HG03066 (cell line): ENCODE results near the gene NUFIP2.
A peak's percentile ranks its signal among the peaks of the same experiment; 100 is the strongest.
"Not testable (repeated sequence)": the region's sequence is repeated elsewhere in the genome, so short reads cannot be mapped to it uniquely, and the experiment has no call there.

ENCODE experiments used
- ATAC-seq: cut with Tn5 transposase; IDR thresholded peaks from one replicate; pipeline ENCODE4 v1.9.1; 2021; ENCODE audit warnings: low read depth; ENCODE audit not compliant: unreplicated experiment

The NUFIP2 gene

GRCh38 chr17:29293890-29294579 is at the start of gene NUFIP2:
Gene NUFIP2, minus strand, starts transcription at chr17:29294148. Its CDS starts 89 bp downstream, at chr17:29294059.
- peak; percentile 87 for ATAC-seq

- ATAC-seq = no peak
Measured at GRCh38 chr17:29342158-29342765, 48.3 kb upstream of the NUFIP2 start.

GRCh38 chr17:29341726-29342125 is 47.8 kb upstream of the NUFIP2 start:
- ATAC-seq = no peak

GRCh38 chr17:29339016-29339415 is 45.1 kb upstream of the NUFIP2 start:
- ATAC-seq = not testable (repeated sequence)

GRCh38 chr17:29331708-29332085 is 37.7 kb upstream of the NUFIP2 start:
- ATAC-seq = no peak

GRCh38 chr17:29331075-29331707 is 37.2 kb upstream of the NUFIP2 start:
- ATAC-seq = no peak

- no peak for ATAC-seq
Measured at GRCh38 chr17:29327412-29327811, 33.5 kb upstream of the NUFIP2 start.

- ATAC-seq = no peak
Measured at GRCh38 chr17:29326023-29326813, 32.3 kb upstream of the NUFIP2 start.

GRCh38 chr17:29322363-29322762 is 28.4 kb upstream of the NUFIP2 start:
- no peak for ATAC-seq

- ATAC-seq = no peak
Measured at GRCh38 chr17:29303386-29303785, 9.4 kb upstream of the NUFIP2 start.

- no peak for ATAC-seq
Measured at GRCh38 chr17:29299031-29299430, 5.1 kb upstream of the NUFIP2 start.

- no peak for ATAC-seq
Measured at GRCh38 chr17:29295420-29295819, 1.5 kb upstream of the NUFIP2 start.

- ATAC-seq = no peak
Measured at GRCh38 chr17:29294580-29294900, 592 bp upstream of the NUFIP2 start.

GRCh38 chr17:29292992-29293889 is 707 bp downstream of the NUFIP2 start:
- peak; percentile 13 for ATAC-seq

- no peak for ATAC-seq
Measured at GRCh38 chr17:29292071-29292991, 1.6 kb downstream of the NUFIP2 start.

- no peak for ATAC-seq
Measured at GRCh38 chr17:29291163-29291752, 2.7 kb downstream of the NUFIP2 start.

GRCh38 chr17:29289852-29290251 is 4.1 kb downstream of the NUFIP2 start:
- ATAC-seq = no peak

- ATAC-seq = no peak
Measured at GRCh38 chr17:29283961-29284360, 10.0 kb downstream of the NUFIP2 start.

GRCh38 chr17:29283496-29283895 is 10.5 kb downstream of the NUFIP2 start:
- ATAC-seq = no peak
